ENCODE data around the gene PASK.

DNA sequence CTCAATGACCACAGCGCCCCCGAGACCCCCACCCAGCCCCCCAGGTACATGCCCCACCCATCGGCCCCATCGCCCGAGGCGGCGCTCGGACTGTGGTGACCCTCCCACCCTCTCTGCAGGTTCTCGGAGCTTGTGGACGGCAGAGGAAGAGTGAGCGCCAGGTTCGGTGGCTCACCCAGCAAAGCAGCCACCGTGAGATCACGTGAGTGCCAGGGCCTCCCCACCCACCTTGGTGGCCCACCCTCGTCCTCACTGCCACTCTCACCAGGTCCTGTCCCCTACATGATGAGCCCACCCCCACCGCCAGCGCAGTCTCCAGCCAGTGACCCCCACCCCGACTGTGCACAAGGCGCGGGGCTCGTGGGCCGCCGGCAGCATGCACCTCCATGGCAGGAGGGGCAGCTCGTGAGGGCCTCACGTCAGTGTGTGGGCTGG lies 77.6 kb downstream of the PASK start:
- TF ChIP-seq EZH2 (IDR thresholded peaks at IDR 0.05) (no peak), CTCF (IDR thresholded peaks at IDR 0.05) (no peak), EZH2phosphoT487 (IDR thresholded peaks at IDR 0.05) (no peak)

All from neural progenitor cell (in vitro differentiated cells).